GM19324 (cell line): ENCODE results near the gene CDKN1B.

Experiments
- ATAC-seq: cut with Tn5 transposase; IDR thresholded peaks from one replicate; pipeline ENCODE4 v1.9.1; 2021; ENCODE audit warnings: mild to moderate bottlenecking, moderate library complexity; ENCODE audit not compliant: unreplicated experiment, low FRiP score

Gene CDKN1B

DNA sequence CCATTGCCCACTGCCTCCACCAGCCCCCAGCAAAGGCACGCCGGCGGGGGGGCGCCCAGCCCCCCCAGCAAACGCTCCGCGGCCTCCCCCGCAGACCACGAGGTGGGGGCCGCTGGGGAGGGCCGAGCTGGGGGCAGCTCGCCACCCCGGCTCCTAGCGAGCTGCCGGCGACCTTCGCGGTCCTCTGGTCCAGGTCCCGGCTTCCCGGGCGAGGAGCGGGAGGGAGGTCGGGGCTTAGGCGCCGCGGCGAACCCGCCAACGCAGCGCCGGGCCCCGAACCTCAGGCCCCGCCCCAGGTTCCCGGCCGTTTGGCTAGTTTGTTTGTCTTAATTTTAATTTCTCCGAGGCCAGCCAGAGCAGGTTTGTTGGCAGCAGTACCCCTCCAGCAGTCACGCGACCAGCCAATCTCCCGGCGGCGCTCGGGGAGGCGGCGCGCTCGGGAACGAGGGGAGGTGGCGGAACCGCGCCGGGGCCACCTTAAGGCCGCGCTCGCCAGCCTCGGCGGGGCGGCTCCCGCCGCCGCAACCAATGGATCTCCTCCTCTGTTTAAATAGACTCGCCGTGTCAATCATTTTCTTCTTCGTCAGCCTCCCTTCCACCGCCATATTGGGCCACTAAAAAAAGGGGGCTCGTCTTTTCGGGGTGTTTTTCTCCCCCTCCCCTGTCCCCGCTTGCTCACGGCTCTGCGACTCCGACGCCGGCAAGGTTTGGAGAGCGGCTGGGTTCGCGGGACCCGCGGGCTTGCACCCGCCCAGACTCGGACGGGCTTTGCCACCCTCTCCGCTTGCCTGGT is at the start of gene CDKN1B:
CDKN1B (plus strand) TSS at position 576 of the 793 bp plus-strand sequence. CDS start 472 bp downstream, outside the sequence.
- peak; percentile 67 for ATAC-seq

DNA sequence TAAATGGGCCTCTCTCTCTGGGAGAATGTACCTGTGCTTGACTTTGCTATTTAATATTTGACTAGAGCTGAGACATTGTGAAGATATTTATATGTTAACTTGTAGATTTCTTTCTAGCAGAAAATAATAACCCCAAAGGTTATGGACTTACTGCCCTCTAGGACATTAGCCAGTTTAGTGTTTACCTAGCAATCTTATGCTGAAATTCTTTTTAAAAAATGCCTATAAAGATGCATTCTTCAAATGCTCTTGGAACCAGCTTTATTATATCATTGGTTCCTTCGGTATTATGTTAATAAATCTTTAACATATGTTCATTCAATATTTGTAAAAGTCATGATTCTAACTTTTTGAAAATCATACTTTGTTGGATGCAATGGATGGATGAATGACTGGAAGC is 49.2 kb upstream of the CDKN1B start:
- no peak for ATAC-seq

DNA sequence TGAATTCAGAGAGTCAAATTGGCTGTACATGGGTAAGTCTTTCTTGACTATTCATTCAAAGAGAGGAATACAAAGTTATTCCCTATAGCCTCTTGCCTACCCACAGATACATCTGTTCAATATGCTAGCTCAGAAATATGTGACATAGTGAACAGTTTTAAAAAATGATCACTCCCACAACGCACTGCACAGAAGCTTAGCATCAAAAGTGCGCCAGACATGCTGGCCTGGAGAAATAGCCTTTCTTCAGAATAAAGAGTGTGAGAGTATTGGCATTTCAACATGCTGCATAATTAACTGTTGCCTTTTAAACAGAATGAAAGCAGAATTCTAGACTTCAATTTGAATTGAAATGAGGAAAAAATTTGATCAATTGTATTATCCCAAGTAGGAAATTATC is 48.1 kb upstream of the CDKN1B start:
- ATAC-seq: no peak

DNA sequence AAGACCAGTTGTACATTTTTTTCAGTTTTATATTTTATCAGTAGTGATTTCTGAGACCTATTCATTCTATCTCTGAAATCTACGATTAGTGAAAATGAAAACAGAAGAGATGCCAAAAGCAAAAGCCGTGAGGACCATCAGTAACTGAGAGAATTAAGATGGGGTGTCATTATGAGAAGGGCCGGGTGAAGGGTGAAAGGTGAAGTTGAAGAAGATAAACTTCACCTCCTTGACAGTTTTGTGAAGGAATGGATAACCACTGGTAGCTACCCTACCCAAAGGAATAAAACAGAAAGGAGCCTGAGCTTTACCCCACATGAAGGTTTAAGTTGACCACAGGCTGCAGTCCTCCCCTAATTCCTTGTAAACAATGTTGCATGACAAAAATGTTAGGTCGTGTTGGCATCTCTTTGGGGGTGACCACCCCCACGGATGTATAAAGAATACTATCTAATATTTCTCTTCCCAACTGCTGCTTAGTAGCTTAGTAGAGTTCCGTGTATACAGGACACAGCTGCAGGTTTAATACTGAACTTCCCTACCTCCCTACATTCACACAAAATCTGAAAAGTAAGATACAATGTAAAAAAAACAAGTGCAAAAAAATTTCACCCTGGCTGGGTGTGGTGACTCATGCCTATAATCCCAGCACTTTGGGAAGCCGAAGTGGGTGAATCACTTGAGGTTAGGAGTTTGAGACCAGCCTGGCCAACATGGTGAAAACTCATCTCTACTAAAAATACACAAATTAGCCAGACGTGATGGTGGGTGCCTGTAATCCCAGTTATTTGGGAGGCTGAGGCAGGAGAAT is 45.1 kb upstream of the CDKN1B start:
- no peak for ATAC-seq

DNA sequence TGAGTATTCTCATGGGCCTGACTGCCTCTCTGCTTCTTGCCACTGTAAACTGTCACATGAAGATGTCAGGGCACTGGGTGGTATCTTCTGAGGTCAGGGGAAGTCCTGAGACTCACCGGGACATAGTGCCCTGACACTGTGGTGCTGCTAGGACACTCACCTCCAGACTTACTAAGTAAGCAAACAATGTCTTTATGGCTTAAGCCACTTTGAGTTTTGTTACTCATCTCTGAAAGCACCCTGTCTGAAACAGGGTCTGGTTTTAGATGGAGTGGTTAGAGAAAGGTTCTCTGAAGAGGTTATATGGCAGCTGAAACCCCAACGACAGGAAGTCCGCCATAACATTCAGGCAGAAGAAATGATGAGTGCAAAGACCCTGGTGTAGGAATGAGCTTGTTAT is 43.9 kb upstream of the CDKN1B start:
- ATAC-seq: no peak

DNA sequence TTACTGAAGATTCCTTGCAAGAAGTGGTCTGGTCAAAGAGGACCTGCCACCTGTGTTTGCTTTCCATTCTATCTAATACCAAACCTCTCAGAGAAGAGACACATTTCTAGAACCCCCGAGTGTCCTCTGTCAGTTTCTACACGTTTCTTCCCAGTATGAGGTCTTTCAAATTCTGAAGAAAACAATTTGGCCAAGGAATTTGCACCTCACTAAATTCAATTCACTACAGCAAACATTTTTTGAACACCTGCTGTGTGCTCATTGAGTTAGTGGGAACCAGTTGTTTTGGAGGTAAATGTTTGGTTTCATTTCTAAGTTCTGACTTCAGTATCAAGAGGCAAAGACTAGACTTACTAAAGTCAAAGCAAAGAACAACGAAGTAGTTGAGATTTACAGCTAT is 40.6 kb upstream of the CDKN1B start:
- ATAC-seq: no peak

DNA sequence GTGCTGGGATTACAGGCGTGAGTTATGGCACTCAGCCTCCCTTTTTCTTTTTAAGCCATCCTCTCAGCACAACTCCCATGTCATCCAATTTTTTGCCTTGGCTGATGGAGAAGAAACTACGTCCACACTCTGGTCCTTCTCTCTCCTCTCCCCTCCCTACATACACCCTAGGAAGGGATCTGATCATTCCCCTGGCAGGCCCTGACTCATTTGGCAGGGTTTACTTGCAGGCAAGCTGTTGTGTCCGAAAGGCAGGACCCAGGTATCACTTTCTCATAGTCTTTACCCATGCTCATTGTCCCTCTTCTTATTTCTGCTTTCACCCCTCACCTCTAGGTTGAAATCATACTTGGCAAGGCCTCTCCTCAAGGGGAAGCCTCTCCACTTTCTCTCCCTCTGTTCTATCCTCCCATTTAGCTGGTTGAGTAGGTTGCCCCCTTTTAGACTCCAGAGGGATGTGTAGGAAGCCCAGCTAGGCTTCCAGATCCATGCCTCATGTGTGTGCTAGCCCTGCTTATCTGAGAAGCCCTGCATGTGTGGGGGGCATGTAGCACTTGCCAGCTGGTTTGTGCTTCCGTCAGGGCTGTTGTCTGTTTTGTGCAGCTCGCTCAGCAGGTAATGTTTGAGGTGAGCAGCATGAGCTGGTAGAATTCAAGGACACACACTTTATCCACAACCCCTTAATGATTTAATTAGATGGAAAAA is 36.0 kb upstream of the CDKN1B start:
- ATAC-seq: no peak

DNA sequence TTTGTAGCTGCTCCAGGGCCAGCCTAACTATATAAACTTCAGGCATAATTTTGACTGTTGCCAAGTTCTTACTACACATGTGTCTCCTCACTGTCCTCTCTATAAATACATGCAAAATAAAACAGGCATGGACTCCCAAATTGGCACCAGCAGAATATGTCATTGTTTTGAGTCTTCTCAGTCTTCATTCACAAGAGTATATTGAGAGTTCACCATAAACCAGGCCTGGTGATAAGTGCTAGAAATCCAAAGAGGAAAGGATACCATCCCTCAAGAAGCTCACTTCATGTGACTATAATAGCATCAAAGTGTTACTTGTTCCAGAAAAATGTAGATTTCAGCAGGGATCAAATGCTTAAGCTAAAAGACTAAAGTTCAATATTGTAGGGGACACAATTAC is 34.9 kb upstream of the CDKN1B start:
- ATAC-seq: no peak

DNA sequence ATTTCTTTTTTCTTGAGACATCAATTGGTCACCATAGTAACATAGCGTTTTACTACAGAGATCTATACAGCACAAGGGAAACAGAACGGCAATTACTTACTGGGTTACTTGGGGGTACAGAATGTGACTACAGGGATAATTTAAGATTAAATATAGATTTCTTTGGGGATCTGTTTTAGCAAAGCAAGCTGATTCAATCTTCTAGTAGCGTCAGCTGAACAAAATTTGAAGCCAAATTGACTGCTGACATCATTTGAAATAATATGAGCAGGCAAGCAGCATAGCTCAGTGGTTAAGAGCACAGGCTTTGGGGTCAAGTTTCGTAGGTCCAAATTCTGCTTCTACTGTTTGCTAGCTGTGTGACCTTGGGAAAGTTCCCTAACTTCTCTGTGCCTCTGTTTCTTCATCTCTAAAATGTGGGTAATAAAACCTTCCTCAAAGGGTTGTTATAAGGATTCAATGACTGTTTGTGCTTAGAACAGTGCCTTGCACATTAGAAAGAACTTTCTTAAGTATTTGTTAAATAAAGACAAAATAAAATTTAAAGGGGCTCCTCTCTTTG is 34.0 kb upstream of the CDKN1B start:
- ATAC-seq: no peak

DNA sequence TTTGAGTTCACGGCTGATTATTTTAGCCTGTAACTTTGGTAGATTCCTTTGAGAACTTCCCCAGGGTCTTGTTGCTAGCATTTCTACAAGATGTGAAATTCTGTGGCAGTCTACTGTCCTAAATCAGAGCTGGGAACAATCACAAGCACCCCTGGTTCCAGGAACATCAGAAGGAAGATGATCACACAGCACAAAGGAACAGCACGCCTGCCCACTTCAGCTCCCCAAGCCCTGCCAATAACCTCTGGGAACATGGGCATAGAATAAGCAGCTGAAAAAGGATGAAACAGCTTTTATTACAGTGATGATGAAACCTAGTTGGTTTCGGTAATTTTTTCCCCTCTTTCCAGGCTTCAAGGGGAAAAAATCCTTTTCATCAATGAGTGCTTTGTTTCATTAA is 33.4 kb upstream of the CDKN1B start:
- no peak for ATAC-seq

DNA sequence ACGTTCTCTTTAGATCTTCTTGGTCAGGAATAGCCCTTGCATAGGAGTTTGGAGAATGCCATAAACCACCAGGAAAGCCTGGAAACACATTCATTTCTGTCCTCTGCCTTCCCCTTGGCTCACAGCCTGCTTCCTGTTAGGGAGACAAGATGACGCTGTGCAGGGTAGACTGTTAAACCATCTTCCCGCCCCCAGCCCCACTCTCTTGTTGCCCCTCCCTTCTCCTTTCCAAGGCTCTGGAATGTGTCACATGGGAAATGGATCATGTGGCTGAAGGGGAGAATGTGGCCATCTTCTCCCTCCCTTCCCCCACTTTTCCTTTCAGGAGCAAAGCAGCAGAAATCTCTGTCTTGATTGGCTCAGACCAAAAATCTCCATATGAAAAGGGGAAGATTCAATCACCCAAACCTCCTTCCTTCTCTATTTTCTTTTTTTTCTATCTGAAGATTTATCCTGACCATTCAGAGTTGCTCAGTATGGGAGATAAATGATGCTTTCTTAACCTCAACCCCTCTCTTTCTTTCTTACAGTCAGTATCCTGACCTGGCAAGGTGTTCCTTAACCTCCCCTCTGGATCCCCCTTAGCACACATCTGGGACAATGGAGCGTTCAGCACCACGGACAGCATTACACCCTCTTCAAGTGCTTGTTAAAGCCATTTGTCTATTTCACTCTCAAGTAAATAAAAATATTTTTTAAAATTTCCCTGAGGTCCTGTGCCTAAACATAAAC is 32.6 kb upstream of the CDKN1B start:
- ATAC-seq: no peak

DNA sequence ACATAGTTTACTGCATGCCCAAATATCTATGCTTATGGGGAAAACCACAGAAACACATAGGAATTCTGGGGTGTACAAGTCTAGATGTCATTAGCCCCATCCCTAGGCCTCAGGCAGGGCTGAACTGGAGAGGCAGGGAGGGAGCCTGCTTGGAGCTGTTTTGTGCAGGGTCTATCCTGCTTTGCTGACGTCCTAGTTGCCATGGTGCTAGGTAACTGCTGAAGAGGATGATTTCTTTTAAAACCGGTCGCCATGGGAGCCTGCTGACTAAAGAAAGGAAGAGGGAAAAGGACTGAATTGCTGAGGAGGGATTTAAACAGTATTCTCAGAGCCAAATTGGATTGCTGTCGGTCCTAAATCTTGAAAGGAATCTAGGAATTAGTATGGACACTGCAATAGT is 31.9 kb upstream of the CDKN1B start:
- no peak for ATAC-seq

DNA sequence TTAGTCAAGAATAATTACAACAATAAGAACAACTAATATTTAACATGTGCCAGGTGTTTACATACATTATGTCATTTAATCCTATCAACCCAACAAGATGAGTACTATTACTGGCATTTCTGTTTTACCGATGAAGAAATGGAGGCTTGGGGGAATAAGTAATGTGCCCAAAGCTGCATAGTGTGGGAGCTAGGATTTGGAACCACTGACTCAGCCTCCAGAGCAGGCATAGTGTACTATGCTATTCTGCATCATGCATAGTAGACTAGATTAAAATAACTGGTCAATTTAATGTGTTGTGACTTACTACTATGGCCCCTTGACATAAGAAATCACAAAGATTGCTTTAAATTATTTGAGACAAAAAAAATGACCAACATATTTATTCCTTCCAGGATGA is 30.7 kb upstream of the CDKN1B start:
- ATAC-seq: no peak

DNA sequence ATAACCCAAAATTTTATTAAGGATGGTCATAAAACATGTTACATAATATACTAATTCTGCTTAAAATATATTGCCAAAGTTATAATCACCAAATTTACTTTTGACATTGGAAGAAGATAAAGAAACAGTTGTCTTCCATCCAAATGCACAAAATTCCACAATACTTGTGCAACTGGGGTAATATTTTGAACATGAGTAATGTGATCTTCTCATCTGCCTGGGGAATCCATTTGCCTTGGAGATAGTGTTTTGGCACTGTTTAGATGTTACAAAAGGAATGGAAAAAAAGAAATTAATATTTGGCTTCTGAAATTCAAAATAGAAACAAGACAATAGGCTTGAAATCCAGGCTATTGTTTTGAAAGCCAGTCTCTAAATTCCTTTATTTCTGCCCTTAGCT is 30.2 kb upstream of the CDKN1B start:
- ATAC-seq: no peak

DNA sequence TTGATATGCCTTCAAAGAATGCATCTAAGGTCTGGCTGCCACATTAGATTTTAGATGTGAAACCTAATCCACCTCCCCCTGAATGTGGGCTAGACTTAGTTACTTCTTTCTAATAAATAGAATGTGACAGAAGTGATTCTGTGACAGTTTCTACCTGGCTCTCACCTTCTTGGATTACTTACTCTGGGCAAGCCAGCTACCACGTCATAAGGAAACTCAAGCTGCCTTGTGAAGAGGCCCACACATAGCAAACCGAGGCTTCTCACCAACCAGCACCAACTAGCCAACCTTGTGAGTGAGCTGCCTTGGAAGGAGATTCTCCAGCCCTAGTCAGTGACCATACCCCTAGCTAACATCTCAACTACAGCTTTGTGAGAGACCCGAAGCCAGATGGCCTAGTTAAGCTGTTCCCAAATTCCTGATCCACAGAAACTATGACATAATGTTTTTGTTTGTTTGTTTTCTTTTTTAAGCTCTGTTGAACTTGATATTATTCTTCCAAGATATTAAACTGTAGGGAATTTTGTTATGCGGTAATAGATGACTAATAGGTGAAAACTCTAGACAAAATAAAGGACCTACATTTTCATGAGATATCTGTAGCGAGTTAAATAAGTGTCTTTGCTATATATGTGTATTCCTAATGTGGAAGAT is 27.4 kb upstream of the CDKN1B start:
- ATAC-seq: no peak

DNA sequence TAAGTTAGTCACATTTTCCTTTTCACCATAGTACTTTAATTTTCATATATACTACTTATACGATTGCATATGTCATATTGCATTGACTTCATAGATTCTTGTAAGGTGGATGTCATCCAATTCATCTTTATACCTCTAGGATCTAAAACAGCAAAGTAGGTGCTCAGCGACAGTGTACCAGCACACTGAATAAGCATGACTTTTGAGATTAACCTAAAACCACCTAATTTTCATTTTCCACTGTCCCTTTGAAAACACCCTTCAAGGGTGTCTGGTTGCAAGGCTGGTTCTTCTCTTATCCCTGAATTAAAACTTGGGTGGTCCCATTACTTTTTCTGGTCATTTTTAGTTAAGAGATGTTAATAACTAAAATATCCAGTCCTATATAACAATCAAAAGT is 25.6 kb upstream of the CDKN1B start:
- peak; percentile 47 for ATAC-seq

DNA sequence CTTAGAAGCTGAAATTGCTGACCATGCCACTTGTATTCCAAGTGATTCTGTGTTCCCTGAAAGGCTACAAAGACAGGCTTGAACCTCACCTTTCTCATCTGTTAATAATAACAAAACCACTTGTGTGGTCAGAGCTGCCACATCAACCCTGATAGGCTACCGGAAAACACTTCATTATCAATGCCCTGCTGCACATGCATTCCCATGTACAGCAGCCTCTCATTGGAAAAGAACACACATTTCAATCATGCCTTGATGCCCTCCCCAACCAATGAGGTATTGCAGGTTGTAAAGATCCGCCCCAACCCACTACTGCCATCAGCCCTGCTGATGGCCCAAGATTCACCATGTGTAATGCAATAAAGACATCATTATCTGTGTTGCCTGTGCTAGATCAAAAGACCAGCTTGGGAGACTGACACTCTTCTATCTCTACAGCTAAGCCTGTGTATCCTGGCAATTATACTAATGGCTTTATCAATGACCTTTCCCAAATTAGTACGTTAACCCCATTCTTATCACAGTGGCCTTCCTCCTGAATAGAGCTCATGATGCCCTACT is 24.0 kb upstream of the CDKN1B start:
- ATAC-seq: no peak

DNA sequence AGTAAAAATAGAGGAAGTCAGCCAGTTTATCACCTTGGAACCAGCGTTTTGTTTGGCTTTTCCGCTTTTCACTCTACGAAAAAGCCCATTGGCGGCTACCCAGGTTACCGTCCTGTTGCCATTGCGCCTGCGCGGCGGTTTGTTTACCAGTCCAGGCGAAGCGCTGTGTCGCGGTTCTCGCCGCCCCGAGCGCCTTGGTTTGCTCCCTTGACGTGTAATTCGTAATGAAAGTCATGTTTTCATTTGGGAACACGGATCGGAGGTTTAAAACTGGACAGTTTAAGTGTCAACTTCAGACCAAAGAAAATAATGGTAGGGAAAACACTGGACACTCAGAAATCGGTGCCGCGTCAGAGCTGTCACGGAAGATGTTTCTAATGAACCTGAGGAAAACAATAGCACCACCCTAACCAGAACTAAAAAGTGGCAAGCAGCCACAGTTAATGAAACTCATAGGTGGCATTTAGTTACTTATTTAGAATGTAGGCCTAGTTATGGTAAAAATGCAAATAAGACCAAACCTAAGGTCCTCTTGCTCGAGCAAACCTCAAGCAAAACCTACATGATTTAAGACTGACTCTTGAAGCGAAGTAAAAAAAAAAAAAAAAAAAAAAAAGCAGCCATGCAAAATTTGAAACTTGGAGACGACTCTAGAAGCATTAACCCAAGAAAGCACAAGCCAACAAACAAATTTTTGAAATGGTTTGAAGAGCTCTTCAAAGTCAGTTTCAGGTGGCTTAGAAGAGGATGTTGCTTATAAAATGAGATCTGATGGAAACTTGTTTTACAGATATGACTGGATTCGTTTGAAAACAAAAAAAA is 20.4 kb upstream of the CDKN1B start:
- ATAC-seq: peak; percentile 73

DNA sequence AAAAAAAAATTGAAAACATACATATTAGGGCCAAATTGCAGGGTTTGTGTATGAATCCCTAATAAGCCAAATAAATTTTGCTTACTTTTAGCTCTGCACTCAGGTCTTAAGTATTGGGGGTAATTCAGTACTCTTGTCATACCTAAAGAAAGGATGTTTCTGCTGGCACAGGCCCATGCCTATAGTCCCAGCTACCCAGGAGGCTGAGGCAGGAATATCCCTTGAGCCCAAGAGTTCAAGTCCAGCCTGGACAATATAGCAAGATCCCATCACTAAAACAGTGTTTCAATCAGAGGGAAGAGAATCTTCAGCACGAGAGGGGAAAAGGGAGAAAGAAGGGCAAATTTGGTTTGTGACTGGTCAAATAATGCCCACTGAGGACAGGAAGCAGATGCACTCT is 17.8 kb upstream of the CDKN1B start:
- ATAC-seq: no peak
